ENCODE results near the gene TLR7.

Gene TLR7

DNA sequence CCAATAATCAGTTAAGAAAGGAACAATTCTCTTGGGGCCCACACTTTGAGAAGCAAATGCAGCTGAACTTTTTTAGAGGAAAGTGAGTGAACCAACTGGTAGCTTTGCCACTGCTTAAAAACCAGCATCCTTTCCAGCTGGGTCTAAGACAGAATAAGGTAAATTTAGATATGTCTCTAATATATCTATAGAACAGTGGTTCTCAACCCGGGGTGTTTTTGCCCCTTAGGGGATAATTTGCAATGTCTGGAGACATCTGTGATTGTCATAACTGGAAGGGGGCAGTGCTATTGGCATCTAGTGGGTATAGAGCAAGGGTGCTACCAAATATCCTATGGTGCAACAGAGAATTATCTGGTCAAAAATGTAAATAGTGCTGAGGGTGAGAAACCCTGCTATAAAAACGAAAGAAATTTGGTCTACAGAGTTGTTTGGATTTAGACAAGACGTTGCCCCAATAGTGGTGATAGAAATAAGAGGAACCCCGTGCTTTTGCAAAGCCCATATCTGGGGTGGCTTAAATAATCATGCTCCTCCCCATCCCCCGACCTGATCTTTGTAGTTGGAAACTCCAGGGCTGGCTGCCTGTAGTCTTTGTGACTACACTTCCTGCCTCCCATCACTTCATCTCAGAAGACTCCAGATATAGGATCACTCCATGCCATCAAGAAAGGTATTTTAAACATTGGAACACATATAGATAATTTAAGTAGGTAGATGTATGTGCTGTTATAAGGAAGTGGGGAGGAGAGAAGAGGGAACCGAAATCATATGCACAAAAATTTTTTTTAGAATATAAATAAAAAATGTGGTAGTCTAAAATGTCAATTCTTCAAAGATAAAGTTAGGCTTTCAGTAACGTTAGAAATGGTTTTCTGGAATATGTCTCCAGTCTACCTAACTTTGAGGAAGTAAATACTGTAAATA lies at the start of gene TLR7:
Gene TLR7, plus strand, starts transcription at position 622 of the 927 bp plus-strand sequence. CDS start 507 bp downstream, outside the sequence.
- peak in 1 of 2 donors; percentile 28 for DNase-seq

DNA sequence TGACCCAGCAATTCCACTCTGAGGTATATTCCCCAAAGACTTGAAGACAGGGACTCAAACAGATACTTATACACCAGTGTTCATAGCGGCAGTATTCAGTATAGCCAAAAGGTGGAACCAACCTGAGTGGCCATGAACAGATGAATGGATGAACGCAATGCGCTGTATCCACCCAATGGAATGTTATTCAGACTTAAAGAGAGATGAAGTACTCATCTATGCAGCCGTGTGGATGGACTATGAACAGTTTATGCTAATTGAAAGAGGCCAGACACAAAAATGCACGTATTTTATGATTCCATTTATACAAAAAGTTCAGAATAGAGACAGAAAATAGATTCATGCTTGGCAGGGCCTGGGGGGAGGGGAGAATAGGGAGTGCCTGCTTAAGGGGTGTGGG lies 49.3 kb upstream of the TLR7 start:
- DNase-seq = no peak

DNA sequence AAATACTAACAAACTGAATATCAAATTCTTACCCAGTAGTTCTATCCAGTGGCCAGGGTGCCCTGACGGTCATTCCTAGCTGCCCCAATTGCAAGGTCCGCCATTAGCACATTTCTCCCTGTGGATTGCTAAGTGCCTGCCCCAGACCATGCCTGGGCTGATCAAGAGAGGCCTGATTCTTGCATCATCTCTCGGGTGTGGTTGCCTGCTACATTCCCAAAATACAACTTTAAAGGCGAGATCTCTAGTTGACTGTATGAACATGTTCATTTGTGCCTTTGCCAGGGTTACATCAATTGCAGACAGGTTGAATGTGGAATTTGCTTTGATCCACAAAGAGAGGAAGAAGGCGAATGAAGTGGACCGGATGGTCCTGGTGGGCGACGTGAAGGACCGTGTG lies 47.6 kb upstream of the TLR7 start:
- DNase-seq = no peak

DNA sequence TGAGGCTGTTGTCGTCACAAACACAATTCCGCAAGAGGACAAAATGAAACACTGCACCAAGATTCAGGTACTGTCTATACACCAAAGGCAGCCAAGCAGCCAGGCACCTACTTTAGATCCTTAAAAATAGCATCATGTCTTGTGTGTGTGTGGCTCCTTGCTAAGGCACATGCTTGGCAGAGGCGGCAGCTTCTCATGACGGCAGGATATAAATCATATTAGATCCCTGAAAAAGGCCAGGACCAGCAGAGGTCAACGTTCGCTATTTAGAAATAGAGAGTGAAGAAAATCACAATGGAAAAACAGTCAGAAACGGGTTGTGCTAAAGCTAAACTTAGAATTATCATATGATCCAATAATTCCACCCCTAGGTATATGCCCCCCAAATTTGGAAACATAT lies 46.1 kb upstream of the TLR7 start:
- DNase-seq = no peak

DNA sequence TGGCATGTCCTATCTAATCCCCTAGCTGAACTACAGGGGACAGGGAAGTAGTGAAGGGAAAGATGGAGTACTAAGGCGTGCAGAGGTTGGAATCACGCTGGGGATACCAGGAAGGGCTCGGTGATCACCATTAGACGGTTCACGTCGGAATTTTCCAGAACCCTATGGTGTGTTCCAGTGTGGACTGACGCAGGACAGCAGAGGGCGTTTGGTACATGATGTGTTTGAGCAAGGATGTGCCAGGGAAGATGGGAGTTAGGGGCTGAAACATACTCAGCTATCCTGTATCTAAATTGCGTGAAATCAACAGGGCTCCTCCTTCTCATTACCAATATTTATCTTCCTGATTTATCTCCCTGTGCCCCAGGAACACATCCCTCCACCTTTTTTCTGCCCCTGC lies 41.9 kb upstream of the TLR7 start:
- DNase-seq = no peak

DNA sequence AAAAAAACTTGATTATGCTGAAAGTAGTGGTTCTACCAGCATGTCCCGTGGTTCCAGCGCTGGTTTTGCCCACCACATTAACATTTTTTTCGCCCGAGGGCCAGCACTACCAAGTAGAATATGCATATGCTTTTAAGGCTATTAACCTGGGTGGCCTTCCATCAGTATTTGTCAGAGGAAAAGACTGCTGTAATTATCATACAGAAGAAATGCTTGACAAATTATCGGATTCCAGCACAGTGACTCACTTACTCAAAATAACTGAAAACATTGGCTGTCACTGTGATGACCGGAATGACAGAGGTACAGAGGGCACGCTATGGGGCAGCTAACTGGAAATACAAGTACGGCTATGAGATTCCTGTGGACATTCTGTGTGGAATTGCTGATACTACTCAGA lies 41.1 kb upstream of the TLR7 start:
- DNase-seq = no peak

DNA sequence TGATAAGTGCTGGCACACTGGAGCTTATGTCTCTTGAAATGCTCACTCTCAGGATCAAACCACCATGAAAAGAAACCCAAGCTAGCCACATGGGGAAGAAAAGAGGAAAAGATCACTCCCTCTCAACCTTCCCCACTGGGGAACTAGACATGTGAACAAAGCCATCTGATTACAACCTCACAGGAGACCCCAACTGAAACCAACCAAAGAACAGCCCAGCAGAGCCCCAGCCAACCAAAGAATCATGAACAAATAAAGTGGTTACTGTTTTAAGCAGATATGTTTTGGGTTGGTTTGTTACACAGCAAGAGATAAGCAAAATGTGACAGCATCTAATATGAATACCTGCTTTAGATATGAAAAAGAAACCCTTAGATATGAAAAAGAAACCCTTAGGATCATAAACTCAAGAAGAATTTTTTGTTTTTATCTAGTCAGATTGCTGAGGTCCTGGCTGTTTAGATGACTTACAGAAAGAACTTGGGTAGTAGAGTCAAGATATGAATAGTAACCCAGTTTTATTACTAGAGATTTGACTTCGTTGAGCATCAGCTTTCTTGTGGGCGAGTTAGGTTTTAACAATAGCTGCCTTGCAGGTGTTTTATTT lies 23.7 kb upstream of the TLR7 start:
- no peak for DNase-seq

DNA sequence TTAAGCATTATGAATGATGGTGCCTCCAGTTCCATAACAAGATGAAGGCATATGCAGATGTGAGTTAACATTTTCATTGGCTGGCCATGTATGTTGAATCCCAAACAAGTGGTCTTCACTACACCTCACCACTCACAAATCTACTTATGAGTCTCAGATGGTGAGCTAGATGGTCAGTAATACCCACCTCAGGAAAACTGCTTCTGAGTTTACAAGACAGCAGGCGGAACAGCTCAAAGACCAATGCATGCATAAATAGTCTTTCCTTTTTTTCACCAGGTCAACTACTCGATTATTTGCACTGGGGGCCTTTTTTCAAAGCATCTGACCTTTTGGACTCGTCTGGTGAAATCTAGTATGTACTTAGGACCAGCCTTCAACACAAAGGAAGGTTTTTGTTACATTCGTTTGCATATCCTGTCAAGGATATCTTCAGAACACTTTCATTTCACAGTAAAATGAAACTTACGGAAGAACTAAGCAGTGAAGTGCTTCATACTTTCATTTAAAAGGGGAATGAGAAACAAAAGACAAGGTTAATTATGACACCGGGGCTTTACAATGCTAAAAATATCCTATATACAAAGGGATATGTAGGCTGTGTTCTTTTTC lies 23.1 kb upstream of the TLR7 start:
- no peak for DNase-seq

DNA sequence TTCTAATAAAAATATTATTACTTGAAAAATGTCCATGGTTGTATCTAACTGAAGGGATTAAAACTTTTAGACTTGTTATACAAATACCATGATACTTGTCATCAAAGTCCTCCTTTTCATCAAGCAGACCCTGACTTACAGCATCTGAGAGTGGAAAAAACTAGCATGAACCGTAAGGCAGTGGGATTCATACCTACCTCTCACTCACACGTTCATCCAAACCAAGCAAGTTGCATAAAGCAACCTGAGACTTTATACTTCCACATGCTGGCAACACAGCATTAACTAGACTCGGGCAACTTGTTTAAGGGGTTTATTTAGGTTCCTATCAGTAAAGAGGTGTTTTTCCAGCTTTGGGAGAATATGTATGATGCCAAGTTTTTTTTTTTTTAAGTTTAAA lies 22.6 kb upstream of the TLR7 start:
- no peak for DNase-seq

DNA sequence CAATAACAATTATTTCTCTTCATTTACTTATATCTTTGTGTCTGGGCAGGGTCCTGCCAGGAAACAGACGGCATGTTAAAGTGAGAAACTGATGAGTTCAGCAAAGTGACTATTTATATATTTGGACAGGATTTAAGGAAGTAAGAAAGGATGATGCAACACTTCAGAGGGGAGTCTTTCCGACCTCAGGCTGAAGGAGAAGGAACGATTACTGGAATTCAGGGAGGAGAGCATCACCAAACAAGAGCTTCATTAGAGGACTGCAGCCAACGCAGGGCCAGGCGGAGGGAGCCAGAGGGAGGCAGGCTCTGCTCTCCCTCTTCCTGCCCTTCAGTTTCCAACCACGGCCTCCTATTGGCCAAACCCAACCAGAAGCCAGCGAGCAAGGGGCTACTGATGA lies 1.5 kb upstream of the TLR7 start:
- DNase-seq = no peak

DNA sequence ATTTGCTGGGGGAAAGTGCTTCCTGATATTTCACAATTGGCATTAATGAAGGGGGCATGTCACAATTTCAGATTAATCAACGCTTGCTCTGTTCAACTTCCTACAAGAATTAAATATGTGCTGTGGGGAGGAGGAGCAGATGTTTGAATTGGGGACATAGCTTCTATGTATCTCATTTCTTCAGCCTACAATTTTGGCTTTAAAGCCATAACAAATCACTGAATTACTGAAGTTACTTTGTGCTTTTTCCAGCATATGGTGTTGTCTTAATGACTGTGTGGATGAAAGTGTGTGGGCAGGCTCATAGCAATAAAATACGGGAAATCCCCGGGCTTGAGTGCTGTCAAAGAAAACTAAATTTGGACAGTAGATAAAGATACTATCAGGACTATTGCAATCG lies 813 bp downstream of the TLR7 start:
- no peak for DNase-seq

DNA sequence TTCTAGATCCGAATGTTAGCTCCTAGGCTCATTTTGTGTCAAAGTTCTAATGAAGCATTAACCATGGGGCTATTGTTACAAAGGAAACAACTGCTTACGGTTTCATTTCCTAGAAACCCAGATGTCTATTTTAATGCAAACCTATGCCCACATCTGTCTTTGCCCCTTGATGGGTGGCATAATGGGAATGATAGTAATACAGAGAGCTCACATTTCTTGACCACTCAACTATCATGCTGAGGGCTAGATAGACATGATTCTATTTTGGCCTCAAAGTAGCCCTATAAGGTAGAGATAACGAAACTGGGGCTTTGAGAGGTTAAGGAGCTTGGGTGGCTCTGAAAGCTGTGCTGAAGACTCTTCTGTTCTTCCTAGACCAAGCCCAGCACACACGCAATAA lies 1.9 kb downstream of the TLR7 start:
- no peak for DNase-seq

DNA sequence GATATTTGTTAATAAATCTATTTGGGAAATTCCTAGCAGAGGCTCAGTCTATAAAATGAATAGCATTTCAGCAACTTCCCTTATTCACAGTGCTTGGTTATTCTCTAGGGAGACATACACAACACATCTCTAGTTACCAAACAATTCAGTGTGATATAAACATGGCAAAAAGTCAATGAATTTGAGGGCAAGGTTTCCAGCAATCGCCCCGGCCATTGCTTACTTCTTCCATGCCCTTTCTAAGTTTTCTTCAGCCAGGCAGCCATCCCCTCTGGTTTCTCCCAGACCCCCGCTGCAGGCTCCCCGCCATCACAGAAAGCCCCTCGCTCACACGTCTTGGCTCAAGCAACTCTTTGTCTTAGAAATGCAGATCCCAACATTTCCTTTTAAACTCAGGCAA lies 4.4 kb downstream of the TLR7 start:
- no peak for DNase-seq

DNA sequence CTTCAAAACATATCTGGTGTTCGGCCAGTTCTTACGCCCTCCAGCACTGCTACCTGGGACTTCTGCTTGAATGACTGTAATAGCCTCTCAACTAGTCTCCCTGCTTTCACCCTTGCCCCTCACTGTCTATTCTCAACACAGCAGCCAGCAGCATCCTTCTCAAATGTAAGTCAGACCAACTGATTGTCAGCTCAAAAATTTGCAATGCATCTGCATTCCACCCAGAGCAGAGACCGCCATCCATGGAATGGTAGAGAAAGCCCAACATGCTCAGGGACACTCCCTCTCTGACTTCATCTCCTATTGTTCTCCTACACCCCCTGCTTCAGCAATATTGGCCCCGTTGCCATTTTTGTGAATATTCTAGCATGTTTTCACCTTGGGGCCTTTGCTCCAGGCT lies 5.9 kb downstream of the TLR7 start:
- no peak for DNase-seq

DNA sequence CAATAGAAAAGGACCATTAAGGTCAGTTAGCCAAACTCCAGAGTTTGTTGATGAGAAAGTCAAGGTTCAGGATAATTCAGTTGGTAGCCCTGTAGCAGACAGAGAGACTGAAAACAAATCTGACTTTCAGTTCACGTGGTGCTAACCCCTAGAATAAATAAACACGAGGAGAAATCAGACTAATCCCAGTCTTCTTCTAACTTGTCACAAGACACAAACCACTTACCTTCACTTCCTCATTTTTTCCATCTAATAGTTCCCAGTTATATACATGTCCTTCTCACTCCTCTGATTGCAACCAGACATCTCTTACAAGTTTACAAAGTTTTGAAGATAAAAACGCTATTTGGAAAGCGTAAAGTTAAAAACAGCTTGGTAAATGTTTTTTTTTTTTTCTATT lies 7.7 kb downstream of the TLR7 start:
- DNase-seq = no peak

DNA sequence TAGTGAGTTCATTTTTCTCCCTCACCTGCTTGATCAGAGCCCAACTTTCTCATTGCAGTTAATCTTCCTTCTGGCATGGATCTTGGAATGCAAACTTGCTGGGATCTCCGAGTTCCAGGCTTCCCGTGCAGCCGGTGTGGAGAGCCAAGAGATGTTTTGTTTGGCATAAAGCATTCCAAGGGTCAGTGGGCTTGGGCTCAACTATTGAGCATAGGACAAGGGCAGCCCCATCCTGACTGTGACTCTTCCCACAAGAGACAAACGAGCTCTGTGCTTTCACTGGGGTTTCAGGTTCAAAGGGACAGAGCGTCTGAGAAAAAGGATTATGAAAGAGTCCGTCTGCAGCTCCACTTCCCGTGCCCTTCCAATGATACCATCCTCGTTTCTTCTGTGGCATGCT lies 10.5 kb downstream of the TLR7 start:
- DNase-seq = no peak

DNA sequence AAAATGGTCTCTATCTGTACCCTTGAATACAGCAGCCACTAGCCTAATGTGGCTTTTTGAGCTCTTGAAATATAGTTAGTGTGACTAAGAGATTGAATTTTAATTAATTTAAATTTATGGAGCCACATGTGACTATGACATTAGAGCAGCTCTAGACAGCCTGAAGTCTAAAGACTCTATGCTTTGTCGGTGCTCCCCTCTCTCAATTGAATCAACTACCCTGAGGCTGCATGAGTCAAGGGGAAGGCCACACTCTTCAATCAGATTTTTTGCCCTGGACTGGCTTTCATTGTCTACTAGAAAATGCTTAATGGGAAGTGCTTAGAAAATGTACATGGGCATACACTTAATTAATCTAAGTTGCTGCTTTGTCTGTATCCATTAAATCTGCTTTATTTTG lies 11.7 kb downstream of the TLR7 start:
- no peak for DNase-seq

DNA sequence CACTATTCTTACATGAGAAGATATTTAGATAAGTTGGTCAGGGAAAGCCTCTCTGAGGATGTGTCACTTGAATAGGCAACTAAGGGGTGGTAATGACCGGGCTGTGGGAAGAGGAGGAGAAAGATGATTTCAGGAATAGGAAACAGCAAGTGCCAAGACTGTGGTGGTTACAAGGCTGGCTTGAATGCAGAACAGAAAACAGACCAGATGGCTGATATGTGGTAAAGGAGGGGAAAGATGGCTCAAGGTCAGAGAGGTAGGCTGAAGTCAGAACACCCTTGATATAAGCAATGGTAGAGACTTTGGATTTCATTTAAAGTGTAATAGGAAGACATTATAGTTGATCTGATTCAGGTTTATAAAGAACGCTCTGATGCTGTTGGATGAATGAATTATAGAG lies 15.0 kb downstream of the TLR7 start:
- DNase-seq = no peak

DNA sequence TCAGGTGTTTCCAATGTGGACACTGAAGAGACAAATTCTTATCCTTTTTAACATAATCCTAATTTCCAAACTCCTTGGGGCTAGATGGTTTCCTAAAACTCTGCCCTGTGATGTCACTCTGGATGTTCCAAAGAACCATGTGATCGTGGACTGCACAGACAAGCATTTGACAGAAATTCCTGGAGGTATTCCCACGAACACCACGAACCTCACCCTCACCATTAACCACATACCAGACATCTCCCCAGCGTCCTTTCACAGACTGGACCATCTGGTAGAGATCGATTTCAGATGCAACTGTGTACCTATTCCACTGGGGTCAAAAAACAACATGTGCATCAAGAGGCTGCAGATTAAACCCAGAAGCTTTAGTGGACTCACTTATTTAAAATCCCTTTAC lies 18.6 kb downstream of the TLR7 start:
- no peak for DNase-seq

DNA sequence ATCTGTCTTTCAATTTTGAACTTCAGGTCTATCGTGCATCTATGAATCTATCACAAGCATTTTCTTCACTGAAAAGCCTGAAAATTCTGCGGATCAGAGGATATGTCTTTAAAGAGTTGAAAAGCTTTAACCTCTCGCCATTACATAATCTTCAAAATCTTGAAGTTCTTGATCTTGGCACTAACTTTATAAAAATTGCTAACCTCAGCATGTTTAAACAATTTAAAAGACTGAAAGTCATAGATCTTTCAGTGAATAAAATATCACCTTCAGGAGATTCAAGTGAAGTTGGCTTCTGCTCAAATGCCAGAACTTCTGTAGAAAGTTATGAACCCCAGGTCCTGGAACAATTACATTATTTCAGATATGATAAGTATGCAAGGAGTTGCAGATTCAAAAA lies 19.7 kb downstream of the TLR7 start:
- no peak for DNase-seq

DNA sequence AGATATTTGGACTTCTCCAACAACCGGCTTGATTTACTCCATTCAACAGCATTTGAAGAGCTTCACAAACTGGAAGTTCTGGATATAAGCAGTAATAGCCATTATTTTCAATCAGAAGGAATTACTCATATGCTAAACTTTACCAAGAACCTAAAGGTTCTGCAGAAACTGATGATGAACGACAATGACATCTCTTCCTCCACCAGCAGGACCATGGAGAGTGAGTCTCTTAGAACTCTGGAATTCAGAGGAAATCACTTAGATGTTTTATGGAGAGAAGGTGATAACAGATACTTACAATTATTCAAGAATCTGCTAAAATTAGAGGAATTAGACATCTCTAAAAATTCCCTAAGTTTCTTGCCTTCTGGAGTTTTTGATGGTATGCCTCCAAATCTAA lies 20.3 kb downstream of the TLR7 start:
- no peak for DNase-seq

DNA sequence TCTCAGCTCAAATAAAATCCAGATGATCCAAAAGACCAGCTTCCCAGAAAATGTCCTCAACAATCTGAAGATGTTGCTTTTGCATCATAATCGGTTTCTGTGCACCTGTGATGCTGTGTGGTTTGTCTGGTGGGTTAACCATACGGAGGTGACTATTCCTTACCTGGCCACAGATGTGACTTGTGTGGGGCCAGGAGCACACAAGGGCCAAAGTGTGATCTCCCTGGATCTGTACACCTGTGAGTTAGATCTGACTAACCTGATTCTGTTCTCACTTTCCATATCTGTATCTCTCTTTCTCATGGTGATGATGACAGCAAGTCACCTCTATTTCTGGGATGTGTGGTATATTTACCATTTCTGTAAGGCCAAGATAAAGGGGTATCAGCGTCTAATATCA lies 20.9 kb downstream of the TLR7 start:
- DNase-seq = no peak

DNA sequence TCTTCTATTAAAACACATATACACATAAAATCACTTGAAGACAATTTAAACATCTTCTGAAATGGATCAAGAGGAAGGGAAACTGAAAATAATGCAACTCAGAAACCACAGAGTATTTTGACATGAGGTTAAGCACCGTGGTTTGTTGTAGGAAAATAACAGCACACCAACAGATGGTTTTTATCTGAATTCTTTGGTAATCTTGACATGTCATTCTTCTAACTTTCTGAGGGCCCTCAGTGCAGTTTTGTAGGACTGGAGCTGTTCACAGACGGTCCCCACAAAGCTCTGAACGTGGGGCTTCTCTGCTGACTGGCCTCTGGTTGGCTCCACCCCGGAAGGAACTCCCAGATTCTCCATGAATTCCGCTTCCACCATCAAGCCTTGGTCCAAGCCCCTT lies 23.6 kb downstream of the TLR7 start:
- no peak for DNase-seq

DNA sequence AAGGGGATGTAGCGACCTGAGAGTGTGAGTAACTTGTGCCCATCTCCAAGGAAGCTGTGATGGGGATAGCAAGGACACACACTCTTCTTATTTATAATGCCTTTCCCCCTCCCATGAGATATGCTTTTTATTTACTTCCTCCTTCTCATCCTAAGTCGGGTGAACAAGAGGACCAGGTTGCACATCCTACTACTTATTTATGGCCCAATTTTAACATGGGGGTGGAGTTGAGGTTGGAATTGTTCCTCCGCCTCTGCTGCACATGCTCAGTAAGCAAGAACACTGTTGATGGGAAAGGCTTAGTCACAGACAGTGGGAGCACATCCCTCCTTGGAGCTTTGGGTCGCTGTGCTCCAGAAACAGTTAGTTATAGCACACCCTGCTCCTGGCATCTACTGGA lies 24.3 kb downstream of the TLR7 start:
- DNase-seq = no peak

Data from CD4-positive, alpha-beta T cell treated with Interleukin-4 for 1 hour (primary cell).